GM23248 (cell line): ENCODE results near the gene MSL1.

Source experiments
- EZH2 ChIP-seq: fragments of 200-600 bp; sonication (generic); IDR thresholded peaks from 2 replicates; pipeline ENCODE4 v1.6.1; 2018; ENCODE audit warnings: antibody characterized with exemption, mild to moderate bottlenecking; ENCODE audit not compliant: insufficient read depth, poor library complexity, severe bottlenecking
- EZH2phosphoT487 ChIP-seq: fragments of 200-600 bp; sonication (generic); IDR thresholded peaks from 2 replicates; pipeline ENCODE4 v1.6.1; 2018; ENCODE audit warnings: antibody characterized with exemption, moderate library complexity, mild to moderate bottlenecking, low read depth; ENCODE audit not compliant: insufficient read depth

DNA sequence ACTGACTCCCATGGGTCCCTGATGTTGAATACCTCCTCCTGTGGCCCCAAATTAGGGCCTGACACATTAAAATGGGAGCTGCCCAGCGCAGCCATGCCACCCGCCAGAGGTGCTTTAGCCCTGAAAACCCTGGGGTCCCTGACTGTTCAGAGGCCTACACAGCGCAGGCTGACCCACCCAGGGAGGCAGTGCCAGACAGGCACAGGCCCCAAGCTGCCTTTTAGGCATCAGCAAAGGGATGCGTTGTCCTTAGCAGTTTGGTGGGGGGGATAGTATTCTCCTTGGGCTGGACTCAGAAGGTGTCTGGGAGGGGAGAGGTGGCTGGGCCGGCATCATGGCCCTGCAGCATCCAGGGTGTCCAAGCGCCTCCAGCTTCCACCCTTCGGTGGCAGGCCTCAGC lies 56.9 kb downstream of the MSL1 start:
- TF ChIP-seq EZH2phosphoT487 (no peak), EZH2 (no peak)
